ENCODE results near the gene AGBL4.

DNA sequence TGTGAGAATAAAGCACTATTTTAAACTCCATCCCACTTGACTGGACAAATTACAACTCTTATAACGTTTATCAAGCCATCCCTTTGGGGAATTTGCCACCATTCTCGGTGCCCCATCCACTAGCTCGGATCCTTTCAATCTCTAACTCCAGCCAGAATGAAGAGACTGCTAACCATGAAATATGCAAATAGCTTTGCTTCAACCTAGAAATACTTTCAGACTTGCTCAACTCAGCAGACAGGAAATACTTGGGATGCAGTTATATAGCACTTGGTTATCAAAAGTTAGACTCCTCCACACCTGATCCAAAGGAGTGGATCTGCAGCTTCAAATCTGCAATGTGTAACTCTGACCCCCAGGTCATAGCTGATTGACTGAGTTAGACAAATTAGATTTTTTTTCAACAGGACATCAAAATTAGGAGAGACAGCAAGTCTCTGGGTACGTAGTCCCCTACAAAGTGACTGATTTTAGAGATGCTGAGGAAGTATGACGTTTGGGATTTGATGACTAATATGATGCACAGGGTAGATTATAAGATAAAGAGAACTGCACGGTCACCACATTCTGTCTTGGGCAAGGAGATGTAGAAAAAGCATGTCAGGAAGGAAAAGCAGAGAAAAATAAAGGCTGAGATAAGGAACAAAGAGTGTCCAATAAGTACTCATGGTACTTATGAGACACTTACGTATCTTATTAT is 496.0 kb downstream of the AGBL4 start:
- no peak for TF ChIP-seq POLR2AphosphoS5 (IDR thresholded peaks at IDR 0.05)
- TF ChIP-seq, protein P1, sequence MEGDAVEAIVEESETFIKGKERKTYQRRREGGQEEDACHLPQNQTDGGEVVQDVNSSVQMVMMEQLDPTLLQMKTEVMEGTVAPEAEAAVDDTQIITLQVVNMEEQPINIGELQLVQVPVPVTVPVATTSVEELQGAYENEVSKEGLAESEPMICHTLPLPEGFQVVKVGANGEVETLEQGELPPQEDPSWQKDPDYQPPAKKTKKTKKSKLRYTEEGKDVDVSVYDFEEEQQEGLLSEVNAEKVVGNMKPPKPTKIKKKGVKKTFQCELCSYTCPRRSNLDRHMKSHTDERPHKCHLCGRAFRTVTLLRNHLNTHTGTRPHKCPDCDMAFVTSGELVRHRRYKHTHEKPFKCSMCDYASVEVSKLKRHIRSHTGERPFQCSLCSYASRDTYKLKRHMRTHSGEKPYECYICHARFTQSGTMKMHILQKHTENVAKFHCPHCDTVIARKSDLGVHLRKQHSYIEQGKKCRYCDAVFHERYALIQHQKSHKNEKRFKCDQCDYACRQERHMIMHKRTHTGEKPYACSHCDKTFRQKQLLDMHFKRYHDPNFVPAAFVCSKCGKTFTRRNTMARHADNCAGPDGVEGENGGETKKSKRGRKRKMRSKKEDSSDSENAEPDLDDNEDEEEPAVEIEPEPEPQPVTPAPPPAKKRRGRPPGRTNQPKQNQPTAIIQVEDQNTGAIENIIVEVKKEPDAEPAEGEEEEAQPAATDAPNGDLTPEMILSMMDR (IDR thresholded peaks at IDR 0.05), result no peak

Data from breast epithelium (tissue), 3 donors.